T-helper 1 cell treated with Interleukin-12 subunit alpha and Interleukin-12 subunit beta and Interleukin-4 antibody, amounts not matched to agents 30 ng/mL and 1 ng/mL, for 36 hours (primary cell): ENCODE measurements around the gene STX10. TPM values are rescaled to one million over a fixed set of nuclear protein-coding genes. Genes with fewer than 3 reads are reported as not detected.
"Not testable (repeated sequence)": the region's sequence is repeated elsewhere in the genome, so short reads cannot be mapped to it uniquely, and the experiment has no call there.

Experiments used
- intact Hi-C: fragments of 100-400 bp; cut with micrococcal nuclease; formaldehyde crosslinking; loops from one replicate; pipeline ENCODE4 v1.15.1; 2024
- total RNA-seq: library from RNA; stranded (reverse); gene quantifications from 2 replicates; pipeline ENCODE4 v1.2.3, GENCODE V29; 2022

The STX10 gene, protein sequence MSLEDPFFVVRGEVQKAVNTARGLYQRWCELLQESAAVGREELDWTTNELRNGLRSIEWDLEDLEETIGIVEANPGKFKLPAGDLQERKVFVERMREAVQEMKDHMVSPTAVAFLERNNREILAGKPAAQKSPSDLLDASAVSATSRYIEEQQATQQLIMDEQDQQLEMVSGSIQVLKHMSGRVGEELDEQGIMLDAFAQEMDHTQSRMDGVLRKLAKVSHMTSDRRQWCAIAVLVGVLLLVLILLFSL
- total RNA-seq, result 51.3 and 52.9 TPM in 2 replicates

DNA sequence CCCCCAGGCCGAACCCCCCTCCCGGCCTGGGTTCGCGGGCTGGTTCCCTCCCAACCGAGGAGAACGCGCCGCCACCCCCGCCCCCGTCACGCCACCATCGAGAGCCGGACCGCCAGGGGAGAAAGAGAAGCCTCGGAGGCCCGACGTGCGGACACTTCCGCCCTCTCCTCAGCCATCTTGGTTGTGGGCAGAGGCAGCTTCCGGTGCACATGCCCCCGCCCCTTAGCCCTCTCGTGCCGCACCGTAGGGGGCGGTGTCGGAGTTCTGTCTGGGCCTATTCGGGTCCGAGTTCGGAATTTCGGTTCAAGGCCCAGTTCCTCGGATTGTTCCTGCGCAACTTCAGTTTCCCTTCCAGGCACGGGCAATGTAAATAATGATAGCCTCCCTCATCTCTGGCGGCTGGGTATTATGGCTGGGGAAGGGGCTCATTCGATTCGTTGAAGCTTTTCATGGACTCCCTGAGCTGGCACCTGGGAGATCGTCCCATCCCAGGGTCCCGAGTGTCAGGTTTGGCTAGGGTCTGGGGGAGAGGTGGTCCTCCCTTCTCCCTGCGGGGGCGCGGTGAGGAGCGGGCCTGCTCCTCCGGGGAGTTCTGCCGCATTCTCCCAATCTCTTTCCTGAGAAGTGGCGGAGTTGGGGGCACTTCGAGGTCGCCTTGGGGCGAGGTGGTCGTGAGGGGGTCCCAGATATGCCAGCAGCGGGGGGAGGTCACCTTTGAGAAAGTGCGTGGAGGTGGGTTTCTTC, at the start of gene STX10, which contains the start of gene IER2:
STX10 (minus strand) TSS at position 189 of the 744 bp plus-strand sequence. CDS start 202 bp downstream, outside the sequence.
IER2 (plus strand) TSS at position 225 of the 744 bp plus-strand sequence. CDS start 2,776 bp downstream, outside the sequence.
- intact Hi-C loops, result loop anchor here (1.0 to 10.0 kb wide), 13 partner anchors 18 to 1374 kb away; partner anchors contain the start of genes DHPS, JUNB, NACC1 and RFX1

GRCh38 chr19:13198634-13199033, 48.5 kb upstream of the STX10 start:
- intact Hi-C loops, result no loop called here

GRCh38 chr19:13195678-13196077, 45.5 kb upstream of the STX10 start:
- intact Hi-C loops, result loop anchor here (2.0 kb wide), 2 partner anchors 13 to 29 kb away; no protein-coding TSS in a partner anchor

DNA sequence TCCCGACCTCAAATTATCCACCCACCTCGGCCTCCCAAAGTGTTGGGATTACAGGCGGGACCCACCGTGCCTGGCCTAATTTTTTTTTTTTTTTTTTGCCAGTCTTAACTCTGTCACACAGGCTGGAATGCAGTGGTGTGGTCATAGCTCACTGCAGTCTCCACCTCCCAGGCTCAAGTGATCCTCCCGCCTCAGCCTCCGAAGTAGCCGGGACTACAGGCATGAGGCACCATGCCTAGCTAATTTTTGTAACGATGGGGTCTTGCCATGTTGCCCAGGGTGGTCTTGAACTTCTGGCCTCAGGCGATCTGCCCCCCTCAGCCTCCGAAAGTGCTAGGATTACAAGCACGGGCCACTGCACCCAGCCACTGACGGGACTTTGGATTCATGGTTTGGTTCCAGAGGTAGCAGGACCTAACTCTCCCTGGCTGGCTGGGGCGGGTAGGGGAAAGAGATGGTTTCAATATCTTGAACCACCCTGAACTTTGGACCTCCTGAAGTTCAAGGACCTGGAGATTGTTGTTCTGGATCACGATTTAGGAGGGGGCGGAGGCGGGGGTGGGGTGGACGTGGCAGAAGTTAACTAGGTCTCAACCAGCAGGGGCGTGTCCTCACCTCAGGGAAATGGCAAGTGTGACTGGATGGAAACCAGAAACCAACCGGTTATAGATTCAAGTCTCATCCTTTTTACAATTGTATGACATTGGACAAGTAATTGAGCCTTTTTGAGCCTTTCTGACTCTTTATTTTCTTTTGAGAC, 40.8 kb upstream of the STX10 start:
- intact Hi-C loops, result no loop called here

DNA sequence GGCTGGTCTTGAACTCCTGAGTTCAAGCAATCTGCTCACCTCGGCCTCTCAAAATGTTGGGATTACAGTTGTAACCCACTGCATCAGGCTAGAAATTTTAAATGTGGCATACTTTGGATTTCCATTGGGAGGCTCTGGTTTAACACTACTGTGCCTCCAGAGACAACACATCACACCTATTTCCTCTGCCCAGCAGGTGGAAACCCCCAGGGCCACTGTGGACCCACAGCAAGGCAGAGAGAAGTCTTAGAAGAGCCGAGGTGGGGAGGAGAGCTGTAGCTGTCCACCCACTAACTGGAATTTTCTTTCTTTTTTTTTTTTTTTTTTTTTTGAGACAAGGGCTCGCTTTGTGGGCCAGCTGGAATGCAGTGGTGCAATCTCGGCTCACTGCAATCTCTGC, 39.4 kb upstream of the STX10 start:
- intact Hi-C loops, result no loop called here

DNA sequence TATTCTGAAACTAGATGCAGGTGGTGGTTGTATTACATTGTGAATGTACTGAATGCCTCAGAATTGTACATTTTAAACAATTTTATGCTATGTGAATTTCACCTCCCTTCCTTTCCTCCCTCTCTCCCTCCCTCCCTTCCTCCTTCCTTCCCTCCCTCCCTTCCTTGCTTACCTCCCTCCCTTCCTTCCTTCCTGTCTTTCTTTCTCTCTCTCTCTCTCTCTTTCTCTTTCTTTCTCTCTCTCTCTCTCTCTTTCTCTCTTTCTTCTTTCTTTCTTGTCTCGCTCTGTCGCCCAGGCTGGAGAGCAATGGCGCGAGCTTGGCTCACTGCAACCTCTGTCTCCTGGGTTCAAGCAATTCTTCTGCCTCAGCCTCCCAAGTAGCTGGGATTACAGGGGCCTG, 37.2 kb upstream of the STX10 start:
- intact Hi-C loops, result no loop called here

DNA sequence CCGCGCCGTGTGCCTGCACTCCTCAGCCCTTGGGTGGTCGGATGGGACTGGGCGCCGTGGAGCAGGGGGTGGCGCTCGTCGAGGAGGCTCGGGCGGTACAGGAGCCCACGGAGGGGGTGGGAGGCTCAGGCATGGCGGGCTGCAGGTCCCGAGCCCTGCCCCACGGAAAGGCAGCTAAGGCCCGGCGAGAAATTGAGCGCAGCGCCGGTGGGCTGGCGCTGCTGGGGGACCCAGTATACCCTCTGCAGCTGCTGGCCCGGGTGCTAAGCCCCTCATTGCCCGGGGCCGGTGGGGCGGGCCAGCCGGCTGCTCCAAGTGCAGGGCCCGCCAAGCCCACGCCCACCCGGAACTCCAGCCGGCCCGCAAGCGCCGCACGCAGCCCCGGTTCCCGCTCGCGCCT, 36.5 kb upstream of the STX10 start:
- intact Hi-C loops, result not testable (repeated sequence)

GRCh38 chr19:13185763-13186657, 35.8 kb upstream of the STX10 start:
- intact Hi-C loops, result not testable (repeated sequence)

DNA sequence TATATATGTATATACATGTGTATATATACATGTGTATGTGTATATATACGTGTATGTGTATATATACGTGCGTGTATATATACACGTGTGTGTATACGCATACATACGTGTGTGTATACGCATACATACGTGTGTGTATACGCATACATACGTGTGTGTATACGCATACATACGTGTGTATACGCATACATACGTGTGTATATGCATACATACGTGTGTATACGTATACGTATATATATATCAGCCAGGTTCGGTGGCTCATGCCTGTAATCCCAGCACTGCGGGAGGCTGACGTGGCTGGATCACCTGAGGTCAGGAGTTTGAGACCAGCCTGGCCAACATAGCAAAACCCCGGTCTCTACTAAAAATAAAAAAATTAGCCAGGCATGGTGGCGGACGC, 34.8 kb upstream of the STX10 start:
- intact Hi-C loops, result not testable (repeated sequence)

GRCh38 chr19:13181747-13182388, 31.7 kb upstream of the STX10 start:
- intact Hi-C loops, result no loop called here

DNA sequence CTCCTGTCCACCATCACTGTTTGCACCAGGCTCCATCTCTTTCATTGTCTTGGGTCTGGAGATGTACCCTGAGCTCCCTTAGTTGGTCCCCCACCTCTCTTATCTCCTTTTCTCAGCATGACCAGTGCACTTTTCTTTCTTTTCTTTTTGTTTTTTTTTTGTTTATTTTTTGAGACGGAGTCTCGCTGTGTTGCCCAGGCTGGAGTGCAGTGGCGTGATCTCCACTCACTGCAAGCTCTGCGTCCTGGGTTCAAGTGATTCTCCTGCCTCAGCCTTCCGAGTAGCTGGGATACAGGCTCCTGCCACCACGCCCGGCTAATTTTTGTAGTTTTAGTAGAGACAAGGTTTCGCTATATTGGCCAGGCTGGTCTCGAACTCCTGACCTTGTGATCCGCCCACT, 28.1 kb upstream of the STX10 start:
- intact Hi-C loops, result not testable (repeated sequence)

GRCh38 chr19:13177584-13177983, 27.4 kb upstream of the STX10 start:
- intact Hi-C loops, result not testable (repeated sequence)

DNA sequence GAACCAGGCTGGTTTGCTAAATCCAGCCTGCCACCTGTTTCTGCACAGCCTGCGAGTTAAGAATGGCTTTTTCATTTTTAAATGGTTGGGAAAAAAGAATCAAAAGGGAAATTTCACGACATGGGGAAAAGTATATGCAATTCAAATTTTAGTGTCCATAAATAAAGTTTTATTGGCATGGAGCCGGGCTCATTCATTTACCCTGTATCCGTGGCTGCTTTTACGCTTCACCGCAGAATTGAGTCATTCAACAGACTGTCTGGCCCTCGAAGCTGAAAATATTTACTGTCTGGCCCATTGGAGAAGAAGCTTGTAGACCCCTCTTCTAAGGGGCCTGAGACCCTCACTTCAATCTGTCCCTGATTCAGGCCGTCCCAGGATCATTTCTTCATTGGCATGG, 26.2 kb upstream of the STX10 start:
- intact Hi-C loops, result no loop called here

- intact Hi-C loops, result no loop called here
Observed at GRCh38 chr19:13173139-13173737, 23.1 kb upstream of the STX10 start.

DNA sequence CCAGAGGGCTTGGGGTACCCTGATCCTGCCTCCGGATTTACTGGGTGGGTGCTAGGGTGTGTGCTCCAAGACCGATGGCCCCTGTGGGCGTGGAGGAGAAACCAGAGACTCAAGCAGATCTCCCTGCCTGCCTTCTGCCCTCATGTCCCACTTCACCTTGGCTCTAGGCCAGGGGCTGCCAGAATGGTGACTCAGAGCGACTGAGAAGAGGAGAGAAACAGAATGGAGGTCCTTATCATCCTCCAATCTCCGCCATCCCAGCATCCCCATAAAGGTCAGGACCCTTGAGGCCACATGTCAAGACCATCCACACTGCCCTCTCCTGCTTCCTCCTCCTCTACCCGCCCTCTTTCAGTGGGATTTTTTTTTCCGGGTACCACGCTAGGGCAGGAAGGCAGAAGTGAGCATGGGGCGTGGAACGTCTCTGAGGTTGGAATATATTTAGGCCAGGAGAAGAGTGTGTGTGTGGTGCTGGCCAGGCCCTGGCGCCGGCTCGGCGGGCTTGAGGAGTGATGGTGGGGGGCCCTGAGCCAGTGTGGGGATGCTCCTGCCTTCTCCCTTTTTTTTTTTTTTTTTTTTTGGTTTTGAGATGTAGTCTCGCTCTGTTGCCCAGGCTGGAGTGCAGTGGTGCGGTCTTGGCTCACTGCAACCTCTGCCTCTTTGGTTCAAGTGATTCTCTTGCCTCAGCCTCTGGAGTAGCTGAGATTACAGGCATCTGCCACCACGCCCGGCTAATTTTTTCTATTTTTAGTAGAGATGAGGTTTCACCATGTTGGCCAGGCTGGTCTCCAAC, 22.4 kb upstream of the STX10 start:
- intact Hi-C loops, result loop anchor here (1.0 kb wide), 1 partner anchor 9 kb away; no protein-coding TSS in a partner anchor

GRCh38 chr19:13171146-13171545, 21.0 kb upstream of the STX10 start:
- intact Hi-C loops, result no loop called here

DNA sequence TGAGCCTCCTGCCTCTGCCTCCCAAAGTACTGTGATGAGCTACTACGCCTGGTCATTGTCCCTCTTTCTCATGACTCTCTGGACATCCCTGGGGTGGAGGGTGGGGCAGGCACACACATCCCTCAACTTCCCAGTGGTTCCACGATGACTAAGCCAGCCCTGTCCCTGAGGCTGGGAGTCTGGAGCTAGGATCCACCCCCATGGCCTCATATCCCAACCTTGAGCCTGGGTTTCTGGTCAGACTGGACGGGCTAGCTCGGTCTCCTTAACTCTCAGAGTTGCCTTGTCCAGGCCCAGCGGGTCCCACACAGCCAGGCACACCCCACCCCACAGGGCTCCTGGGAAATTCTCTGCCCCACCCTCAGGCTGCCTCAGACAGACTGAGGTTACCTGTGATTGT, 19.6 kb upstream of the STX10 start:
- intact Hi-C loops, result loop anchor here (5.0 kb wide), 2 partner anchors 668 to 1518 kb away; no protein-coding TSS in a partner anchor

- intact Hi-C loops, result loop anchor here (2.0 to 5.0 kb wide), 3 partner anchors 29 to 1521 kb away; no protein-coding TSS in a partner anchor
Observed at GRCh38 chr19:13166151-13166550, 16.0 kb upstream of the STX10 start.
